Activated CD4-positive, alpha-beta T cell treated with anti-CD3 and anti-CD28 coated beads for 1 hour (primary cell): Measurements from ENCODE around the gene ARL10.

Source experiments
- DNase-seq: peaks from one replicate; pipeline ENCODE4 v3.0.0-alpha.2; 2020

The ARL10 gene

DNA sequence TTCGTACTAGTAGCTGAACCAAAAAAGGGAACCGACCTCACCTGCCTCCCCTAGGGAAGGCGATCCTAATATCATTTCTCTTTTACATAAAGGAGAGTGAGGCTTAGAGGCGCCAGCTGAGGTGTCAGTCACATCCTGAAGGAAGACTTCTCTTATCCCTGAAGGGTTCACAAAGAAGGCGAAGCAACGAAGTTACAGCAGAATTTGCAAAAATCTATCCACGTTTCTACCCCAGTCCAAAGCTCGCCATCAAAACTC lies 3.1 kb upstream of the ARL10 start:
- no peak for DNase-seq

DNA sequence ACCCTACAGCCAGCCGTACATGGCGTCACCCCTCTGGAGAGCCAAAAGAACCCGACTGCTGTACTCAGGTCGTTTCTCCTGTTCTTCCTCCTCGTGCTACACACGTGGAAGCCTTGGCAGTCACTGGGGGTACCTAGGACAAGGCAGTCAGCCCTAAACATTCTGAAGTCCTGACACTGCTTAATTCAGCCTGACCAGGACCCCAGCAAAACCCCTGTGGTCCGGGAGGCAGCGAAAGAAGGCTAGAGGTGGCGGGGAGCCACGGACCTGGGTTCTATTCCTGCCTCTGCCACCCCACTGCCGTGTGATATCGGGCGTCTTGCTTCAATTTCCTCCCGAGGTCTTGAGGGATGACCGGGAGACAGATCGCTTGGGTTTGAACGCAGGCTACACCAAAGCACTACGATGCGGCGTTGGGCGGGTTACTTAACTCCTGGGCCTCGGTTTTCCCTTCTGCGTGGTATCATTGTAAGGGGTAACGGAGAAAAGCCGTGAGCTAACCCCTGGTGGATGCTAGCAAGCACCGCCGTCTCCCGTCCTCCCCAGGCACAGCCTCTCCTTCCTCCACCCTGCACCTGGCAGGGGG lies 429 bp upstream of the ARL10 start:
- DNase-seq, result no peak

DNA sequence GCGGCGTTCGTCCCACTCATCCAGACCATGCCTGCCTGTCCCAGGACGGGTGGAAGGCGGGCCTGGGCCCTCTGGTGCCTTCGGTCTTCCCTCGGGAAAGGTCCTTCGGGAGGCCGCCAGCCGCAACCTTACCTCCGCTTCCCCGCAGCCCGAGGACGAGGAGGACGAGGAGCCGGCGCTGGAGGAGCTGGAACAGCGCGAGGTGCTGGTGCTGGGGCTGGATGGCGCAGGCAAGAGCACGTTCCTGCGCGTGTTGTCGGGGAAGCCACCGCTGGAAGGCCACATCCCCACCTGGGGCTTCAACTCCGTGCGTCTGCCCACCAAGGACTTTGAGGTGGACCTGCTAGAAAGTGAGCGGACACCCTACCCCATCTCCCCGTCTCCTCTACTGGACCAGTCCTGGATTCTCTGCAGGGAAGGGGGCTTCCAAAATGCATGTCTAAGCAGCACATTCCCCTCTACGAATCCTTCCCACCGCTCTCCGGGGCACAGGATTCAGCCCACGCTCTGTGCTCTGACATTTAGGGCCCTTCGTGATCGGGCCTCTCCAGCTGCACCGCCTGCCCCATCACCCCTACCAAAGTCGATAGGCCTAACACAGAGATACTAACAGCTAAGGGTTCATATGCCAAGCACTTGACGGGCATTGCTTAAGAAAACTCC lies 1.1 kb downstream of the ARL10 start:
- no peak for DNase-seq

DNA sequence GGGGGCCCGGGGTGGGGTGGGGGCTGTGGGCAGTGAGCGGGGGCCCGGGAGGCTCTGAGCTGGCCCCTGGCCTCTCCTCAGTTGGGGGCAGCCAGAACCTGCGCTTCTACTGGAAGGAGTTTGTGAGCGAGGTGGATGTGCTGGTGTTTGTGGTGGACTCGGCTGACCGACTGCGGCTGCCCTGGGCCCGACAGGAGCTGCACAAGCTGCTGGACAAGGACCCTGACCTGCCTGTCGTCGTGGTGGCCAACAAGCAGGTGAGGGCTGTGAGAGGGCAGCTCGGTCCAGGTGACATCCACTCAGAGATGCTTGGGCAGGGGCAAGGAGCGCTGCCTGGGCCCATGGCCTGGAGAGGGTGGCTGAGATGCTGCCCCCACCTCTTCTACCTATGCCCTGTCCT lies 3.4 kb downstream of the ARL10 start:
- no peak for DNase-seq

DNA sequence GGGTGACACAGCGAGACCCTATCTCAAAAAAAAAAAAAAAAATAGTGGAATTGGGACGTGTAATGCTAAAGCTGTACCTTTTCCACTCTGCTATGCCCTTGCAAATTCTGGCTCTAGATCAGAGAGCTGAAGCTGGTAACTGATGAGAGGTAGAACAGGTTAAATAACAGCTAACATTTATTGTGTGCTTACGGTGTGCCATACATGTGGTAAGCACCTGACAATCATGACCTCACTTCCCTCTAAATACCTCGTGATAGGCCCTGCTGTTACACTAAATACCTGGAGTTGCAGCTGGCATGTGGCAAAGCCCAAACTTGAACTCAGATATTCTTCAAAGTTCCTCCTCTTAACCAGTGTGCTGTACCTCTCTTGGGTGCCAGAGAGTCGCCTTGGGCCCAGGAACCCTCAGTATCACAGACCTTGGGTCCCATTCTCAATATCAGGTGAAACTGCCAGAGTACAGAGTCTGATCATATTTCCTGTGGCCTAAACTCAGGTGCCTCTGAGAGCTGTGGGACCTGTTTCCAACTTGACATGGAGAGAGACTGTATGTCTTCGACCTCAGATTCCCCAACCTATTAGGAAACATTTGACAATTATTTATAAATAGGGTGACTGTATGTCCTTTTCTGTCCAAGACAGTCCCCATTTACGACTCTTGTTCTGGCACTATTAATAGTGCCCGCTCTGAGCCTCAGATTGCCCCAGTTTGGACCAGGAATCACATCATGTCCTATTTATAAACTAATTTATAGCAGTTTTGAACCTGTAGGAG lies 4.8 kb downstream of the ARL10 start:
- no peak for DNase-seq

DNA sequence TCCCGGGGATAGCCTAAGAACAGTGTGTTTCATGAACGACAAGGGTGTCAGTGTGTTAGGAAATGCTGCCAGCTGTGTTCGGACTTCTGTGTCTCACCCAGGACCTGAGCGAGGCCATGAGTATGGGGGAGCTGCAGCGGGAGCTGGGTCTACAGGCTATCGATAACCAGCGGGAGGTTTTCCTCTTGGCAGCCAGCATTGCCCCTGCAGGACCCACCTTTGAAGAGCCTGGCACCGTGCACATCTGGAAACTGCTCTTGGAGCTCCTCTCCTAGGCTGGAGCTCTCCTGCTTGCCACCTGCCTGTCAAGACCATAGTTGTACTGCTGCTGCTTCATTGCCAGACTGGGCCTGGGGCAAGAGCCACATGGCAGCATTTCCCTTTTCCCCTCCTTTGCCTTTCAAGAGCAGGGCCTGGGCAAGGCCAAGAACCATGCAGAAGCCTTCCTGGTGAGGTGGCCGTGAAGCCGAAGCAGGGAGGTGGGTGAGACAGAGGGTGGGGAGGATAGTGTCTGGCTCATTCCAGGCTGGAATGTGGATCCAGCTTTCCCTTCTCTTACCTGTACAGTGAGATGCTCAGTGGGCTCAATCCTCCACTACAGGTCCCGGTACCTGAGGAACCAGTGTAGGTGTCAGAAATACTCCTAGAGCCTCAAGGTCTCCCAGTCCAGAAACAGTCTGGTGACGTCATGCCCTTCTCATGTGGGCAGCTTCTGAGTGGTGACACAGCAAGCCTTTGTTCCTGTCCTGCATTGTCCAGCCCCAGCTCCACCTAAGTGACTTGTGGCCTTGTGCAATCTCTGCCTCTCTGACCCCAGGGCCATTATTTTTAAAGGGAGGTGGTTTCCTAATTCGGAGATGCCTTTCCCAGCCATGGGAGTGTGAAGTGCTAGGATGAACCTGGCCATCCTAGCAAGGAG lies 6.6 kb downstream of the ARL10 start:
- DNase-seq, result no peak

DNA sequence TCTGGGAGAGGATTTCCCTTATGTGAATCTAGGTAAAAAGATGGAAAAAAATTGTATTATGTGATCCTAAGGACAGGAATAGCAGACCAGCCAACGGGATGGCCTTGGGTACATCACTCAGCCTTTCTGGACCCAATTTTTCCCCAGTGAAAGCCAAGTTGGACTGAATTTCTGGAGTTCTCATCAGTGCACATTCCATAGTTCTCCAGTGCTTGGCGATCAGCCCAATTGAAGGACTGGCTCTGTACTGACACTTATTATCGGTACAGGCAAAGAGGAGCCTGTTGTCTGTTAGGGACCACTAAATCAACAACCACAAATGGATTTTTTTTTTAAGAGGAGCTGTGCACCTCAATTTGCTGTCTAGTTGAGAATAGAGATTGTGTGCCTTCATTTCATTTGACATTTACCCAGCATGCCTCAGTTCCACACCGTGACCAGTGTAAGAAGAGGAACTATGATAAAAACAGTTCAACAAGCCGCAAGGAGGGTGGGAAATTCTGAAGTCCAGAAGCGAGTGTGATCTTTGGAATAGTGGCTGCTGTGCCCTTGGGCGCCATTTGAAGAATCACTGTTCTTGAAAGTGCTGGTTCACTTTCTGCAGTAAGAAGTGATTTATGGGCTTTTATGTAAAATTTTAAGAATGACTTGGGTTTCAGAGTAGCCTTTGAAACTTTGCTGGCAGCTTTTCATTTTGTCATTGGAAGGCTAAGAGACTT lies 8.0 kb downstream of the ARL10 start:
- DNase-seq, result no peak

DNA sequence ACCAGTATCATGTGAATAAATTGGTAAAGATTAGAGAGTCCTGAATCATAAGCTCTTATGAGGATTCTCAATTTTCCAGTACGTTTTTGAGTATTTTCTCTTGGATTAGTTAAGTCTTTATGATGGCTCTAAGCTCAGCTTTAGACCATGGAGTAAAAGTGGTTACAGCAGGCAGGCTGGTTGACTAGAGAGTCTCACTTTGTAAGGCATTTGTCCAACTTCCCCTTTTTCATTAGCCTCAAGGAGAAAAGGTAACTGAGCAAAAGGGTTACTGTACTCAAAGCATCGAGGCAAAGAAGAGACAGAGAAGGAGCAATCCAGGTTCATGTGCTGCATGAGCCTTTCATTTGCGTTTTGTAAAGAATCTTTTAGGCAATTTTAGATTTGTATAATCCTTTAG lies 14.6 kb downstream of the ARL10 start:
- DNase-seq, result no peak

DNA sequence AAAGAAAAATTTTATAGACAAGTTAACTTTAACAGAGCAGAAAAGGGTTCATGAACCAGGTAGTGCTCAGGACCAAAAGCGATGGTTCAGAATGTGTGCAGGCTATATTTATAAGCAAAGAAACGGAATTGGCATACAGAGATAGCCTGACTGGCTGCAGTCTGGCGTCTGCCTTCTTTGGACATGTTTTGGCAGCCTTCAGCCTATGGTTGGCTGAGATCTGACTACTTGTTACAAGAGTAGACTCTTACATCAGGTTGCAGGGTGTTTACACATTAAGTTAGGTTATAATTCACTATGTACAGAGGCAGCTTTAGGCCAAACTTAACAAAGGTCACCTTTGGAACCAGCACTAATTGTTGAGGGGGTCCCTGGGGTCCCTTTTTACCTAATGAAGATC lies 16.1 kb downstream of the ARL10 start:
- no peak for DNase-seq

DNA sequence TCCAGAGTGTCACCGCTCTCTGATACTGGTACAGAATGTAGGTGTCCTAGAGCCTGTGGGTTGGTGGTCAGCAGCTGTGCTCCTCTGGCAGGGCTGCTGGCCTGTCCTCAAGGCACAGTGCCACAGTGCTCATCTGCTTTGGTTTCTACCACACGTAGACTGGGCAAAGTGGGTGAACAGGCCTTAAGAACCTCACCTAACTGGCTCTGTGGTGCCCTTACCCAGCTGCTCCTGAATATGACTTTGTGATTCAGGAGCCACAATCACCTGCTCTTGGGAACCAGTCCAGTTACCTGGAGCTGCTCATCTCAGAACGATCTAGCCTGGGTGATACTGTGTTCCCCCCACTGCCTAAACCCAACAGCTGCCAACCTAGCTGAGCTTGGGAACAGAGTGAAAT lies 16.7 kb downstream of the ARL10 start:
- DNase-seq, result no peak

DNA sequence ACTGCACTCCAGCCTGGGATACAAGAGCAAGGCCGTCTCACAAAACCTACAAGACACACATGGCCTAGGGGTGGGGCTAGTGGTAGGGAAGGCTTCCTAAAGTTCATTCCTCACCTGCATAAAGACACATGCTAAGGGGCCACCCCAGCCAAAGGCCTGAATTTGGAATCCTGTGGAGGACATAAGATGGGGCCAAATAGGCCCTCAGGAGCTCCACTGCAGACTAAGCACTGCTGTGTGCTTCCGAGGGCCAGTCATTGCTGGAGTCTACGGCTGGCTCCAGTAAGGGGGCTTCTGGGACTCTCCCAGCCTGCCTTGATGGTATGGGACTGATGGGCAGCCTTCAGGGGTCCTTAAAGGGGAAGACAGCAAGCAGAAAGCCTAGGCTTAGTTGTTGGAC lies 17.4 kb downstream of the ARL10 start:
- DNase-seq, result no peak

DNA sequence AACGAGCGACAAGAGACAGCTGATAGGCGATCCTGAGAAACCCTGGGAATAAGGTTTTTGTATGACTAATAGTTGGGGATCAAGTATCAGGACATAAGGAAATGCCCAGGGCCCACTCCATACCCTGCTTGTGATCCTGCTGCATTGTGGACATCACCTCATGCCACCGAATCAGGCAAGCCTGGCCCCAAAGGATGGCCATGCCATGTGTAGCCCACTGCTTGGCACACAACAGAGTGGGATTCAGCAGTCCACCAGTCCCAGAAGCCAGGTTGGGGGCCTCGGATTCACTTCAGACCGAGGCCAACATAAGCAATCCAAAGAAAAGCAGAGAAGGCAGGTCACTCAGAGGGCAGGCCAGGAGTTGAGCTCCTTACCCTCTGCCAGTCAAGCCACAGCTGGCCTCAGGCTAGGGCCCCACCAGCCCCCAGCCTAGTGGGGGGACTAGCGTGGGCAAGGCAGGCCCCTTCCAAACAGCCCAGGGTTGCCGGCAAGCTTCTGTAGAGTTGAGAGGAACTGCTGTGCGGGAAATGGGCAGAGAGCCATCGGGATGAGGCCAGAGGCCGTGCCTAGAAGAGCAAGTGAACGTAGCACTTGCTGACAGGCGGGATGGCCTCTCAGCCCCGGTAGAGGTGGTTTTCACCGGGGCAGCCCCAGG lies 18.1 kb downstream of the ARL10 start:
- no peak for DNase-seq

DNA sequence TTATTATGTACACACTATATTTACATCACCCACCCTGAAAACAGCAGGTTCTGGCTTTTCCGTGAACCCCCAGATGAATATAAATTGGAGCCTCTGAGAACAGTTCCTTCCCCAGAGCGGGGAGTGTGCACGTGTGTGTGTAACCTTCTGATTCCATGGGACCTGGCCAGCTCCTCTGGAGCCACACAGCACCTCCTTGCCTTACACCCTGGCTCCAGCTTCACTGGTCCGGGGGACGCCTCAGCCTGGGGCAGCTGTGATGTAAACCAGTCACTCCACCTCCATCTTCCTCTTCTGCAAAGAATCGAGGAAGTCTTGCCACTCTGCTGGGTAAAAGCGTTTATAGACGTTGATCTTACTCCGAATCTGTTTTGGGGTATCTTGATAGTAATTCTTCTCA lies 18.7 kb downstream of the ARL10 start:
- no peak for DNase-seq

DNA sequence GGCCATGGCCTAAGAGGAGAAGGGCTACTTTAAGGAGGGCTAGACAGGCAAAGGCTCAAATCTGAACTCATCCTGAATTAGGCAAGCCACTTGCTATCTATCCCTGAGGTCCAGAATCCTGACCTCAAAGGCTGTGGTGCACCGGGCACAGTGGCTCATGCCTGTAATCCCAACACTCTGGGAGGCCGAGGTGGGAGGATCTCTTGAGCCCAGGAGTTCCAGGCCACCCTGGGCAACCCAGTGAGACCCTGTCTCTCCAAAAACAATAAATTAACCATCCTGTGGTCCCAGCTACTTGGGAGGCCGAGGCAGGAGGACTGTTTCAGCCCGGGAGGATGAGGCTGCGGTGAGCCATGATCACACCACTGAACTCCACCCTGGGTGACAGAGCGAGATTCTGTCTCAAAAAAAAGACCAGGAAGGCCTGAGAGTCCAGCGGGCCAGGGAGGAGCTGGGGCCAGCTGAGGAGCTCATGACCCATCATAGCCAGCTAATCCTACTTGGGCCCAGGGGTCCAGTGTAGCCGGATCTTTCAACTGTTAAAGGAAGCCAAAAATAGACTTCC lies 19.2 kb downstream of the ARL10 start:
- DNase-seq, result no peak

DNA sequence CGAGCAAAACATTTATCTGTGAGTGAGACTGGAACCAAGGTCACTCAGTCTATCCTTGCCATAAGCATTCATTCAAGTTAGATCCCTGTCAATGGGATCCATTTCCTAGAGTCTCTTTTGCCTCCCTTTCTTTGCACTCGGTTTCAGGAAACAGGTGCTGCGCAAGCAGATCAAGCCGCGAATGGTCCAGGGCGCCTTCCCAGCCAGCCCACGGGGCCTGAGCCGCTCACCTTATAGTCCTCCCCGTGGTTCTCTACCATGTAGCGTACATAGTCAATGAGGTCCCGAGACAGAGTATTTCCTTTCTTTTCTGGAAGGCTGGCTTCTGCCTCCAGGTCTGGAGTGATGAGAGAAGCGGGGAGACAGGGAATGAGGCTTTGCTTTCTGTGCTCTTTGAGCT lies 19.7 kb downstream of the ARL10 start:
- no peak for DNase-seq

DNA sequence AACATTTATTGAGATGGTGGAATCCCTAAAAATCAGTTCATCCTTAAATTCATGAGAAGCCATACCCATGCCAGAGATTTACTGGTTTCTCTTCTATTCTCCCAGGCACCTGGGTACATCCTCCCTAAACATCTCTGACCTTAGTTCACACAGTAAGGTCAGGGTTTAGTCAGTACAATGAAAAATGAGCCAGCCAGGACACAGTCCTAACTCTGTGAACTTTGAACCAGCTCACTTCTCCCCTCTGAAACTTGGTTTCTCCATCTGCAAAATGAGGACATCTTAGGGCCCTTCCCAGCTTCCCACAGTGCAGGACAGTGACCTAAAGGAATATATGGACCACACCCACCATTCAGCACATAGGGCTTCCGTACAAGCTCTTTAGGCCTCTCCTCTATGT lies 21.2 kb downstream of the ARL10 start:
- DNase-seq, result no peak

DNA sequence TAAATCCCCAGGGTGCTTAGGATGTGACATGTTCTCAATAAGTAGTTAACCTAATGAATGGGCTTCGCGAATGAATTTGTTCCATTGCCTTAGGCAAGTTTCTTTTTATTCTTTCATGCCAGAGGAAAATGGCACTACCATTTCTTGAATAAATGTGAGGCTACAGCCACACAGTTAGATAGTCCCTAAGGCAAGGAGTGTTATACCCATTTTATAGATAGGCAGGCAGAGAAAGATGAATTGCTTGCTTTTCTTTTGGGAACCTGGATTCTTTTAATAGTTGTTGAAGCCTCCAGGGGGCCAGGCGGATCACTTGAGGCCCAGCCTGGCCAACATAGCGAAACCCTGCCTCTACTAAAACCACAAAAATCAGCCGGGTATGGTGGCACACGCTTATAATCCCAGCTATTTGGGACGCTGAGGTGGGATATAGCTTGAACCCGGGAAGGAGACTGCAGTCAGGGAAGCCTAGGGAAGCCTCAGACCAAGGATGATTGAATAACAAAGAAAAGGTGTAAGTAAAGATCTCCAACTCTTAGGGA lies 22.2 kb downstream of the ARL10 start:
- DNase-seq, result no peak

DNA sequence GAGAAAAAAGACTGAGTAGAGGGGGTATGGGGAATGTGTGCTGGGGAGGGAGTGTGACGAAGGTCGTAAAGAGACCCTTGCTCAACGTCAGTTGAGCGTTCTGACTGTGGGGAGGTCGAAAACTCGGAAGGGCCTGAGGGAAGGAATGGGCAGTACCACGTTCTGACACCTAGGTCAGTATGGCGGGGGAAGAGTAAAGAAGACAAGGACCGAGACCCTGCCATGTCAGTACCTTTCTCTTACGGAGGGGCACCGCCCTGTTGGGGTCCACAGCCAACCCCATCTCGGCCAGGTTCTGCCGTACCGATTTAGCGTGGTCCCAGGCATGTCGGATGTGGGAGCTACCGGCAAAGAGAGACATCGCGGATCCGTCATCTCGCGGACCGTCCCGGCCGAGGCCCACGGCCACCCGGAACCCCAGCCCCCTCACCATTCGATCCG lies 22.7 kb downstream of the ARL10 start:
- no peak for DNase-seq

DNA sequence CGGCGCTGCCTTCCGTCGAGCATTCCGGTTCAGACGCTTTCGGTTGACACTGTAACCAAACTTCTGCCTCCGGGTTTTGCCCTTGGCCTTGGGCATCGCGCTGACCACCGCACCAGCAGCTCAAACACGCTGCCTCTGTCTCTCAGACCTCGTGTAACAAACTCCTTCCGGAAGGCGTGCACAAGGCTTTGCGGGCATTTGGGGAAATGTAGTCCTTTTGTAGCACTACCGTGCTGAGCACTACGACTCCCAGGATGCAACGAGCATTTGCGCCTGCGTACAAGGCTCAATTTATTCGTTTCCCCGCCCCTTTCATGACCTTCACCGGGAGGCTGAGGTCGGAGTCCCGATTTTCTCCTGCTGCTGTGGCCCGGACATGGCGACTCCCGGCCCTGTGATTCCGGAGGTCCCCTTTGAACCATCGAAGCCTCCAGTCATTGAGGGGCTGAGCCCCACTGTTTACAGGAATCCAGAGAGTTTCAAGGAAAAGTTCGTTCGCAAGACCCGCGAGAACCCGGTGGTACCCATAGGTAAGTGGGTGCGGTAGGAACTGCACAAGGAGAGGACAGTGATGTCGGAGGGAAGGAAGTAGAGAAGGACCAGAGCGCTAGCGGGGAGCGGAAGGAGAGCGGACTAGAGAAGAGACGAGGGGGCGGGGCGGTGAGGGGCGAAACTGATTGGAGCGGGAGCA lies 23.3 kb downstream of the ARL10 start, which contains the start of the genes HIGD2A and NOP16:
Gene HIGD2A (plus strand): TSS at position 308 of the 691 bp plus-strand sequence. CDS start 69 bp downstream, at position 377.
Gene NOP16 (minus strand): TSS at position 155 of the 691 bp plus-strand sequence. CDS start 59 bp downstream, at position 96.
- DNase-seq, result peak; percentile 98
